GM18870 (cell line): Measurements from ENCODE around the gene ZNRF3.
"Not testable (repeated sequence)": the region's sequence is repeated elsewhere in the genome, so short reads cannot be mapped to it uniquely, and the experiment has no call there.

ENCODE experiments used
- ATAC-seq: cut with Tn5 transposase; IDR thresholded peaks from one replicate; pipeline ENCODE4 v1.9.1; 2021; ENCODE audit warnings: moderate library complexity; ENCODE audit not compliant: unreplicated experiment

ZNRF3 gene

DNA sequence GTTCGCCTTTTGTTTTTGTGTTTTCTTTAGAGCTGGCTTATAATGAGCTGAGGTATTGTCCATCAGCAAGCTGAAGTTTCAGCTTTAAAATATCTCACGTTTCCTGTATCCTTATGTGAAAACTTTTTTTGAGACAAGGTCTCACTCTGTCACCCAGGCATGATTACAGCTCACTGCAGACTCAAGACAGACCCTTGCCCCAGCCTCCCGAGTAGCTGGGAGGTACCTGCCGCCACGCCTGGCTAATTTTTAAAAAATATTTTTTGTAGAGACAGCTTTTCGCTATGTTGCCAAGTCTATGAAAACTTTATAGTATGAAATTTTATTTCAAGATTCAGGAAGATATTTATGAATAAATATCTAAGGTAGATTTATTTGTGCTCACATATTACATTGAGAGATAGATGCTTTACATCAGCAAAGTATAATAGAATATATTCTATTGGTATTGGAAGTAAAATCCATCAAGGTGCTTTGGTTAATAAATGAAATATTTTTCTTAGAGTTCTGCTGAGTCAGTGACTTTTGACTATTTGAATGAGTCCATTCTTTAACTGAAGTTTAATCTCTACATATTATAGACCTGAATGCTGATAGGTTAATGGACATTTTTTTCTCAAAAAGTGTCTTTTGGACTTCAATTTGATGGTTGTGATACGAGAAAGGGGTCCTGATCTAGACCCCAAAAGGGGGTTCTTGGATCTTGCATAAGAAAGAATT is 199.6 kb downstream of the ZNRF3 start:
- ATAC-seq: no peak

DNA sequence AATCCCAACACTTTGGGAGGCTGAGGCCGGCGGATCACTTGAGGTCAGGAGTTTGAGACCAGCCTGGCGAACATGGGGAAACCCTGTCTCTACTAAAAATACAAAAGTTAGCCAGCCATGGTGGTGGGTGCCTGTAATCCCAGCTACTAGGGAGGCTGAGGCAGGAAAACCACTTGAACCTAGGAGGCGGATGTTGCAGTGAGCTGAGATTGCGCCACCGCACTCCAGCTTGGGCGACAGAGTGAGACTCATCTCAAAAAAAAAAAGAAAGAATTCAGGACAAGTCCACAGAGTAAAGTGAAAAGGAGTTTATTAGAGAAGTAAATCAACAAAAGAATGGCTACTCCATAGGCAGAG is 200.2 kb downstream of the ZNRF3 start:
- not testable (repeated sequence) for ATAC-seq

GRCh38 chr22:29083933-29084591 is 200.7 kb downstream of the ZNRF3 start:
- ATAC-seq: no peak

DNA sequence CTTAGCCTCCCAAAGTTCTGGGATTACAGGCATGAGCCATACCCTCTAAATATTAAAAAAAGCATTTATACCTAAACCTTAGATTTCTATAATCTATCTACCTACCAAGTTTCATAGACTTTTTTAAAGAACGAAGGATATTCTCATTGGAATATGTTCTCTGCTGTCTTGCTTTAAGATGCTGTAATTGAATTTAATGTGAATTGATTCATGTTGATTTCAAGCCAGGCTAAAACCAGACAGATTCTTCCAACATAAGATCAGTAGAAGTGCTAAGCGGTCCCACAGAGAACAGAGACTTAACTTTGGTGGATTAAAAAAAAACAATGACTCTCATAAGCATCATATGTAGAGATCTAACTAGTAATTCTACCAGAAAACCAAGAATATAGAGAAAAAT is 203.6 kb downstream of the ZNRF3 start:
- ATAC-seq: no peak

- no peak for ATAC-seq
Observed at GRCh38 chr22:29088809-29089208, 205.4 kb downstream of the ZNRF3 start.

DNA sequence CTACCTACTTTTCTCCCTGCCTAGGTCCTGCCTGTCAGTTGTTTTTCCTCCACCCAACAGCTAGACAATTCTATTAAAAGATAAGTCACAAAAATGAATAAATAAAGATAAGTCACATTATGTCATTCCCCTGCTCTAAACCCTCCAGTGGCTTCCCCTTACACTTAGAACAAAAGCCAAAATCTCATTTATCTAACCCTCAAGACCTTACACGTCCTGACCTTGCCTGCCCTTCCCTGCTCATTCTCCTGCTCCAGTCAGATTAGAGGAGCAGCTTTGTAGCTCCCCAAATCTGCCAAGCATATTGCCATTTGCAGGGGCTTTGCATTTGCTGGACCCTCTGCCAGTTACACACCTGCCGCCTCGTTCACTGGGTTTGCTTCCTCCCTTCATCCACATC is 206.1 kb downstream of the ZNRF3 start:
- ATAC-seq: no peak

GRCh38 chr22:29090039-29090438 is 206.7 kb downstream of the ZNRF3 start:
- no peak for ATAC-seq

DNA sequence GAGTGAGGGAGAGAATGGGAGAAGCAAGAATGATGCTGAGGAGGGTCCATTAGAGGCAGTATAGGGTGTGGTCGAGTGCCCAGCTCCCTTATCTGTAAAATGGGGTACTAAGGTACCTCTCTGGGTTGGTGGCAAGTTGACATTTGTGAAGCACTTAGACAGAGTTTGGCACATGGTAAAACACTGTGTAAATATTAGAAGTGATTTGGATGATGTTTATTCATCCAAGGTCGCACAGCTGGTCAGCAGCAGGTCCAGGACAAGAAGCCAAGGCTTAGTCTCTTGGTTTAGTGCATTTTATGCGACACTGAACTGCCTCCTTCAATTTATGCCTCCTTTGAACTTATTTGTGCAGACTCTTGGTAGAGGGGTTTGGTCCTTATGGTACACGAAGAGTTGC is 208.9 kb downstream of the ZNRF3 start:
- no peak for ATAC-seq

GRCh38 chr22:29093030-29093429 is 209.7 kb downstream of the ZNRF3 start:
- no peak for ATAC-seq

GRCh38 chr22:29093501-29094300 is 210.3 kb downstream of the ZNRF3 start:
- no peak for ATAC-seq

DNA sequence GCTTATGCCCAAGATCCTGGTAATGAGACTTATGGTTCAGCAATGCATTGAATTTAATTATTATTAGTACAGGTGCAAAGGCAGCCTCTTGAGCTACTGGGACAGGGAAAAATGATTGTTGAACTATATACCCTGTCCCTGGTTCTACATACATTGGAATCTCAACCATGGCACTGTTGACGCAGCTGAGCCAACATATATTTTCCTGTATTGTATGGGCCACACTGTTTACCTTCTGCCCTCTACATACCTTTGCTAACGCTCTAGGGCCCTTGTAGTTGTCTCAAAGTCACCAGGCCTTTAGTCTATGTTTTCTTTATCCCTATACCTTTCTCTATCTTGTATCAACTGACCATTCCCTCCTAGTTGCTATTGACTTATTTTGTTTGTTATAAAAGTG is 212.1 kb downstream of the ZNRF3 start:
- no peak for ATAC-seq

- no peak for ATAC-seq
Observed at GRCh38 chr22:29096736-29097669, 213.6 kb downstream of the ZNRF3 start.

- no peak for ATAC-seq
Observed at GRCh38 chr22:29098296-29098695, 214.9 kb downstream of the ZNRF3 start.

DNA sequence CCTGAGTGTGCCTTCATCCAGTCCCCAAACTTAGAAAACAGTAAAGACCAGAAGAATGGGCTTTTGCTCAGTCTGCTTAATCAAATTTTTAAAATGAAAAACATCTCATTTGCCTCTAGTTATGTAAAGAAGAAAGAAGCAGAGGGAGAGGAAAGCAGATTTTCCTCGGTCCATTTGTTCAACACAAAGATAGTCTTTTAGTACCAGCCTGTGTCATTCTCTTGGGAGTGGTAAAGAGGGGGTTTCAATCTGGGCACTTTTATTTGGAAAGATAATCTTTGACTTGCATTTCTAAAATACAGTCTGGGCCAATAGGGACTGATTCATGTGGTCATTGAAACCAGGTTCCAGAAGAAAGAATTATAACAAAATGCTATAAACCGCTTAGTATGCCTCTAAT is 218.9 kb downstream of the ZNRF3 start:
- no peak for ATAC-seq

GRCh38 chr22:29103121-29103520 is 219.7 kb downstream of the ZNRF3 start:
- no peak for ATAC-seq

DNA sequence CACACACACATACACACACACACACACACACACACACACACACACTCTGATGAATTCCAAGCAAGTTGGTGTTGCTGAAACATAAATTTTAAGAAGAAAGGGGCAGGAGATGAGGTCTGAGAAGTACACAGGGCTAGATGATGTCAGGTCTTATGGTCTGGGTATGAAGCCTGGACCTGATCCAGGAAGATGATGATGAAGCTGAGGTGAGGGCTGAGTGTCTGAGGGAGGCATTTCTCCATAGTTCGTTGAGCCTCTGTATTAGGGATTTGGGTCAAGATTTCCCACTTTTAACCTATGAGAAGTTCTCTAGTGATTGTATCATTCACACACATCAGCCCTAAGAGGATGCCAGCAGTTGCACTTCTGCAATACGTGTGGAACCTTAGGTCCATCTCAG is 222.1 kb downstream of the ZNRF3 start:
- ATAC-seq: no peak

GRCh38 chr22:29106839-29107238 is 223.5 kb downstream of the ZNRF3 start:
- ATAC-seq: no peak
